Rectal smooth muscle tissue (tissue), 1 donor: Measurements from ENCODE around the gene KHDC1L.
"Not testable (repeated sequence)": the region's sequence is repeated elsewhere in the genome, so short reads cannot be mapped to it uniquely, and the experiment has no call there.

Experiments
- H3K27ac ChIP-seq: one replicate; pipeline ENCODE4 v1.7.0; 2013; ENCODE audit warnings: low read depth, low read length, inconsistent platforms
- H3K27me3 ChIP-seq: one replicate; pipeline ENCODE4 v1.7.0; 2013; ENCODE audit warnings: low read length; ENCODE audit not compliant: control insufficient read depth, insufficient read depth
- H3K36me3 ChIP-seq: one replicate; pipeline ENCODE4 v1.7.0; 2013; ENCODE audit warnings: low read length; ENCODE audit not compliant: control insufficient read depth, insufficient read depth
- H3K4me1 ChIP-seq: one replicate; pipeline ENCODE4 v1.7.0; 2013; ENCODE audit warnings: low read length; ENCODE audit not compliant: control insufficient read depth, insufficient read depth
- H3K4me3 ChIP-seq: one replicate; pipeline ENCODE4 v1.7.0; 2013; ENCODE audit warnings: low read length
- H3K9ac ChIP-seq: one replicate; pipeline ENCODE4 v1.7.0; 2013; ENCODE audit warnings: low read length

KHDC1L gene

GRCh38 chr6:73225396-73225795 lies at the start of gene KHDC1L:
Gene KHDC1L, minus strand, starts transcription at chr6:73225496. Its CDS starts 88 bp downstream, at chr6:73225408.
- no peak within 1 kb of the TSS for H3K9ac ChIP-seq
- H3K4me1 ChIP-seq: no peaks in the 10 kb centered on the region
- H3K4me3 ChIP-seq: no peak within 1 kb of the TSS
- no peaks in the 10 kb centered on the region for H3K27me3 ChIP-seq
- H3K27ac ChIP-seq: no peak within 1 kb of the TSS
- H3K36me3 ChIP-seq: no peaks in the 10 kb centered on the region

- H3K4me1 ChIP-seq, H3K27ac ChIP-seq, H3K36me3 ChIP-seq, H3K9ac ChIP-seq, H3K27me3 ChIP-seq, H3K4me3 ChIP-seq: not testable (repeated sequence)
Observed at GRCh38 chr6:73269296-73269695, 44.0 kb upstream of the KHDC1L start.

- H3K27me3 ChIP-seq, H3K4me1 ChIP-seq, H3K4me3 ChIP-seq, H3K27ac ChIP-seq, H3K36me3 ChIP-seq, H3K9ac ChIP-seq: not testable (repeated sequence)
Observed at GRCh38 chr6:73268896-73269295, 43.6 kb upstream of the KHDC1L start.

- H3K9ac ChIP-seq: no peak overlapping the region
- H3K4me3 ChIP-seq: no peak overlapping the region
- no peaks in the 10 kb centered on the region for H3K4me1 ChIP-seq
- no peak overlapping the region for H3K27ac ChIP-seq
- no peaks in the 10 kb centered on the region for H3K27me3 ChIP-seq
- H3K36me3 ChIP-seq: no peaks in the 10 kb centered on the region
Observed at GRCh38 chr6:73264446-73264845, 39.1 kb upstream of the KHDC1L start.

GRCh38 chr6:73263570-73263909 lies 38.2 kb upstream of the KHDC1L start:
- Histone ChIP-seq H3K27me3 (no peaks in the 10 kb centered on the region), H3K36me3 (no peaks in the 10 kb centered on the region), H3K9ac (peak overlapping the region; percentile 59), H3K4me1 (no peaks in the 10 kb centered on the region), H3K27ac (peak overlapping the region; percentile 38), H3K4me3 (peak overlapping the region; percentile 70)

GRCh38 chr6:73262671-73263569 lies 37.6 kb upstream of the KHDC1L start, which contains the start of gene KHDC1:
Gene KHDC1, minus strand, starts transcription at chr6:73263196. Its CDS starts 20,679 bp downstream, at chr6:73242517.
- peak within 1 kb of the TSS; percentile 59 for H3K9ac ChIP-seq
- H3K4me3 ChIP-seq: peak within 1 kb of the TSS; percentile 70
- no peaks in the 10 kb centered on the region for H3K36me3 ChIP-seq
- H3K27me3 ChIP-seq: no peaks in the 10 kb centered on the region
- H3K27ac ChIP-seq: peak within 1 kb of the TSS; percentile 38
- H3K4me1 ChIP-seq: no peaks in the 10 kb centered on the region

GRCh38 chr6:73258721-73259120 lies 33.4 kb upstream of the KHDC1L start:
- H3K9ac ChIP-seq: no peak overlapping the region
- H3K4me3 ChIP-seq: no peak overlapping the region
- no peaks in the 10 kb centered on the region for H3K27me3 ChIP-seq
- no peak overlapping the region for H3K27ac ChIP-seq
- H3K4me1 ChIP-seq: no peaks in the 10 kb centered on the region
- H3K36me3 ChIP-seq: no peaks in the 10 kb centered on the region

- H3K4me3 ChIP-seq, H3K9ac ChIP-seq, H3K27me3 ChIP-seq, H3K4me1 ChIP-seq, H3K27ac ChIP-seq, H3K36me3 ChIP-seq: not testable (repeated sequence)
Observed at GRCh38 chr6:73254323-73254722, 29.0 kb upstream of the KHDC1L start.

- Histone ChIP-seq H3K4me3 (no peak overlapping the region), H3K4me1 (no peaks in the 10 kb centered on the region), H3K36me3 (no peaks in the 10 kb centered on the region), H3K9ac (no peak overlapping the region), H3K27me3 (no peaks in the 10 kb centered on the region), H3K27ac (no peak overlapping the region)
Observed at GRCh38 chr6:73252703-73253102, 27.4 kb upstream of the KHDC1L start.

GRCh38 chr6:73250016-73250415 lies 24.7 kb upstream of the KHDC1L start:
- no peaks in the 10 kb centered on the region for H3K36me3 ChIP-seq
- H3K9ac ChIP-seq: no peak overlapping the region
- H3K27me3 ChIP-seq: no peaks in the 10 kb centered on the region
- no peaks in the 10 kb centered on the region for H3K4me1 ChIP-seq
- no peak overlapping the region for H3K4me3 ChIP-seq
- H3K27ac ChIP-seq: no peak overlapping the region

GRCh38 chr6:73248192-73248903 lies 23.1 kb upstream of the KHDC1L start:
- Histone ChIP-seq H3K27me3 (no peaks in the 10 kb centered on the region), H3K27ac (no peak overlapping the region), H3K4me3 (no peak overlapping the region), H3K9ac (no peak overlapping the region), H3K36me3 (no peaks in the 10 kb centered on the region), H3K4me1 (no peaks in the 10 kb centered on the region)

GRCh38 chr6:73242001-73242400 lies 16.7 kb upstream of the KHDC1L start:
- Histone ChIP-seq H3K27me3 (no peaks in the 10 kb centered on the region), H3K4me1 (no peaks in the 10 kb centered on the region), H3K36me3 (no peaks in the 10 kb centered on the region), H3K4me3 (no peak overlapping the region), H3K27ac (no peak overlapping the region), H3K9ac (no peak overlapping the region)
